GM19099 (cell line): ENCODE results near the gene CREBBP.
A peak's percentile ranks its signal among the peaks of the same experiment; 100 is the strongest.

Experiments
- POLR2A ChIP-seq: IDR thresholded peaks from 3 replicates; pipeline ENCODE4 v1.6.1; 2011; ENCODE audit warnings: low read depth; ENCODE audit not compliant: insufficient read length; ENCODE audit errors: extremely low read depth

CREBBP gene

DNA sequence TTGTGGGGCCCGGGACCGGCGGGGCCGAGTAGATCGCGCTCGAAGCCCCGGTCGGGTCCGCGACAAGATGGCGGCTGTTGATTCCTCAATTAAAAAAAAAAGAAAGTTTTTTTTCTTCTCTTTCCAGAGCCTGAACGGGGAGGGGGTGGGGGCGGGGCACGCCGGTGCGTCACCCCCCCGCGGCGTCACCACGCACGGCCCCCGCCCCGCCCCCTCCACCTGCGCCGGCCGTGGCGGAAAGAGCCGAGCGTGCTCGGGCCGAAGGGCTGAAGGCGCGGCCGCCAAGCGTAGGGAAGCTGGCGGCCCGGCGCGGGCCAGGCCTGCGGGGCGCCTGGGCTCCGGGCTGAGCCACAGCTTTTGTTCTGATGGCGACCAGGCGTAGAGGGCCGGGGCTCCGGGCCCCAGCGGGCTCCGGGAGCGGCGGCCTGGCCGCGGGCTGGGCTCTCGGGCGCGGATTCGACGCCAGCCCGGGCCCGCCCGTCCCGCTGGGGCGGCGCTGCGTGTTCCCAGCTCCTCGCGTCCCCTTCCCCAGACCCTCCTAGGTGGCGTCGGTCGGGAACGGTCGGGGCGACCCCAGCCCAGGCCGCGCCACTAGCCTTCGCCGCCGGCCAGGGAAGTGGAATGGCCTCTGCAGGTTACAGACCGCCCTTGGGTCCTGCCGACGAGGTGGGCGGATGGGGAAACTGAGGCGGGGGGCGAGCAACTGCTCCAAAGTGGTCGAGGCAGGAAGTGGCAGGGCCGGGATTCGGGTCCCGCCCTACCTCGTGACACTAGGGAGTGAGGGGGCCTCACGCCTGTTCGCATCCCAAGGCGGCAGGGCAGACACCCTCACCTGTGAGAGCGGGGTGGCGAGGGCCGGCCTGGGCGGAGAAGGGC, at the start of gene CREBBP:
TSS of gene CREBBP (minus strand) at position 91 of the 876 bp plus-strand sequence. CDS start 797 bp downstream, outside the sequence.
- TF ChIP-seq POLR2A, result peak; percentile 83

DNA sequence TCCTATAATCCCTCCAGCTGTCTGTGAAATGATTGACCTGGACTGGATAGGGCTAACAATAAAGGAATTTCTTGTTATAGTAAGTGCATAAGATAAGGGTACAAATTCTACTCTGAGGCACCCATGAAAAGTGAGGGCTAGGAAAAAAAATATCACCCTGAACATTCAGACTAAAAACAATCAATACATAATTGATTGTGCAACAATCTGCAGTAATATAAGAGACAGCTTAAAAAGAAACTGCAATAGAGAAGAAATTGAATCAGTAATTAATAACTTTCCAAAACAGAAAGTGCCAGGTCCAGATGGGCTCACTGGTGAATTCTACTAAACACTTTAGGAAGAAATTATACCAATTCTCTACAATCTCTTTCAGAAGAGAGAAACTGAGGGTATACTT, 44.2 kb upstream of the CREBBP start:
- no peak for TF ChIP-seq POLR2A

DNA sequence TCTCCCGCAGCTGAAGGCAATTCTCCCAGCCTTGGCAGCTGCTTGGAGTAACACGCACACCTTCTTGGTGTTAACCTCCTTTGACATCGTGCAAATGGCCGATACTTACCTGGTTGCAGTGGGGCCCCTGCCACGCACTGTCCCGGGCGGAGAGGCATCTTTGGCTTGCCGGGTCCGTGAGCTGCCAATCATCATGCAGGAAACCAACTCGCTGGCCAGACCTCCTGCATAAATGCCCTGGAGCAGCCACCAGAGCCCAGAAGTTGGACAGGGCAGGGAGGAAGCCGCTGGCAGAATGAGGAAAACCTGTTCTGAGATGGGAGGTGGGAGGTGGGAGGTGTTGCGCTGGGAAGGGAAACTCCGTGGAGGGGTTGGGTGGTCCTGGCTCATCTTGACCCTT, 41.7 kb upstream of the CREBBP start:
- no peak for TF ChIP-seq POLR2A

DNA sequence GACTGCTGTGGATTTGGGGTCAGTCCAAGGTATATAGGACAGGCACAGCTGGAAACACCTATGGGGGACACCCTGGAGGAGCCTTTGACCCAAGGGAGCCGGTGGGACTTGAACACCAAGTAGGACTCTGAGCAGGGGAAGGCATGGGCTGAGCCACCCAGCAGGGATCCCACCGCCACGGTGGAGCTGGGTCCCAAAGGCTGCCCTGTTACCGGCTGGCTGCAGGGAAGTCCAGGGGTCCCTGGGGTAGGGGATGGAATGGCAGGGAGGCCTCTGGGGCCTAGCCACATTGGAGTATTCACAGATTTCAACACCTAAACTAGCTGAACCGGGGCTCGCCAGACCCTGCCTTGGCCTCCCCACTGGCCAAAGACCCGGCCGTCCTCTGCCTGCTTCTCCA, 39.7 kb upstream of the CREBBP start:
- TF ChIP-seq POLR2A, result no peak

DNA sequence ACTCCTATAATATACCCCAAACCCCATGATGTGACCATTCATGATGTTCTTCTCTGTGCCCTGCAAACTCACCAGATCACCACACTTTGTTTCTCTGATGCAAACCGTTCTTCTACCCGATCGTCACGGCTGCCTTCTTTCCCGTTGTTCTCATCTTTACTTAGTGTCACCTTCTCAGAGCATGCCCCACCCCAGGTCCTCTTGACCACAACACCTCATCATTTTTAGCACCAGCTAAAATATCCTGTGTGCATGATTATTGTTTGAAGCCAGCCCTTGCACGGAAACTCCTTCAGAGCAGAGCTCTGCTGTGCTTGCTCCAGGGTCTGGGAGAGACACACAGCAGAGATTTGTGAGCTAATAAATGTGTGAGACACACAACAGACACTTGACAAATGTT, 38.9 kb upstream of the CREBBP start:
- TF ChIP-seq POLR2A, result no peak

DNA sequence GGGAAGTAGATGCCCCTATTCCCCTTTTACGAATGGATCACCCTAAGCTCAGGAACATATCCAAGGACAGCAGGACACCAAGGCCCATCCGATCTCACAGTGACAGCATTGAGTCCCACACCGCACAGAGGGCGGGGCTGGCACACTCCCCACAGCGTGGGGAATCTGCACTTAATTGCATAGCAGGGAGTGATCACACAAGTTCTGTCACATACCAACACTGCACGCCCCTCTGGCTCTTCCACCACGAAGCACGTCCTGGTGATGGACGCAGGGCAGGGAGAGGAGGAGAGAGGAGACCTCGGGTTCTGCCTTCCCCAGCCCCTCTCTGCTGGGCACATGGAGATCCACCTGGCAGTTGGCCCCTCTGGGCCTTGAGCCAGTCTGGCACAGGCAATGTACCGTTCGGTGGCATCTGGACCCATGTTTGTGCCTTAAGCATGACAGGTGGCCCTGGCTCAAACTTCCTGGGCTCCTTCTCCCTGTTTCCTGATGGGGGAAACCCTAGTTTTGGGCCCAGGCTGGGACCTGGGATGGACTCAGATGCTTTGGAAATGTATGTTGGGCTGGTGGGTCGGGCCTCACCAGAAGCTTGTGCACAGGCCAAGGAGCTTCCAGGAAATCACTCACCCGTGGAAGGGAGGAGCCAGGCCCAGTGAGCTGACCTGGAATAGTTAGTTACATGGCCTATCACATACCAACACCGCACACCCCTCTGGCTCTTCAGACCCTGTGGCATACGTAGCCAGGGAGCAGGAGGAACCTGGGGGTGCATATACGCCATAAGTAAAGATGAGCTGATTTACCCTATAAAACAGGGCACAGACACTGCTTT, 35.1 kb upstream of the CREBBP start:
- no peak for TF ChIP-seq POLR2A

DNA sequence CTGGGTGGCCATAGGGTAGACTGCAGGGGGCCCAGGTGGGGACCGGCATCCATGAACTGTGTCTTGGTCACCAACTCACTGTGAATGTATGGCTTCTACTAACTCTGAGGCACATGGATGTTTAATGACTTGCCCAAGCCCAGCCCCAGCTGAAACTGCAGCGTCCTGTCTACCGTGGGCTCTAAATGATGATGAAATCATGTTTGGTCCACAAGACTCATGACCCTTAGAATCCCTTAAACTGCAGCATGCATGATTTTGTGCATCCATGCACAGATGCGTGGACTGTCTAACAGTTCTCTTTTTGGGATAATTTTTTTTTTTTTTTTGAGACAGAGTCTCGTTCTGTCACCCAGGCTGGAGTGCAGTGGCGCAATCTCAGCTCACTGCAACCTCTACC, 32.4 kb upstream of the CREBBP start:
- TF ChIP-seq POLR2A, result no peak

DNA sequence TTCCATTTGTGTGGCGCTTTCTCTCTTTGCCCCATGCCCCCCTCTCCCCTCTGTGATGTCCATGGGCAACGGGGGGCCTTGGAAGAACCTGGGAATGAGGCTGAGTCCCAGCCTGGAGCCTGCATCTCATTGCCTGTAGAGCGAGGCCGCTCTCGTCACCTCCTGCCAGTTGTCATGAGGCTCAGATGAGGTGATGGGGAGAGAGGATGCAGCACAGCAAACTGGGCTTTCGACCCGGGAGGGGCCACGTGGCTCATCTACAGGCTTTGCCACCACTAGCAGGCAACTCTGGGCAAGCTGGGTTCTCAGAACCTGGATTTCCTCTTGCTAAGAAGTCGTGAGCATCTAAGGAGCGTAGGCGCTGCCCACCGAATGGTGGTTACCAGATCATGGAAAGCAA, 31.9 kb upstream of the CREBBP start:
- no peak for TF ChIP-seq POLR2A

DNA sequence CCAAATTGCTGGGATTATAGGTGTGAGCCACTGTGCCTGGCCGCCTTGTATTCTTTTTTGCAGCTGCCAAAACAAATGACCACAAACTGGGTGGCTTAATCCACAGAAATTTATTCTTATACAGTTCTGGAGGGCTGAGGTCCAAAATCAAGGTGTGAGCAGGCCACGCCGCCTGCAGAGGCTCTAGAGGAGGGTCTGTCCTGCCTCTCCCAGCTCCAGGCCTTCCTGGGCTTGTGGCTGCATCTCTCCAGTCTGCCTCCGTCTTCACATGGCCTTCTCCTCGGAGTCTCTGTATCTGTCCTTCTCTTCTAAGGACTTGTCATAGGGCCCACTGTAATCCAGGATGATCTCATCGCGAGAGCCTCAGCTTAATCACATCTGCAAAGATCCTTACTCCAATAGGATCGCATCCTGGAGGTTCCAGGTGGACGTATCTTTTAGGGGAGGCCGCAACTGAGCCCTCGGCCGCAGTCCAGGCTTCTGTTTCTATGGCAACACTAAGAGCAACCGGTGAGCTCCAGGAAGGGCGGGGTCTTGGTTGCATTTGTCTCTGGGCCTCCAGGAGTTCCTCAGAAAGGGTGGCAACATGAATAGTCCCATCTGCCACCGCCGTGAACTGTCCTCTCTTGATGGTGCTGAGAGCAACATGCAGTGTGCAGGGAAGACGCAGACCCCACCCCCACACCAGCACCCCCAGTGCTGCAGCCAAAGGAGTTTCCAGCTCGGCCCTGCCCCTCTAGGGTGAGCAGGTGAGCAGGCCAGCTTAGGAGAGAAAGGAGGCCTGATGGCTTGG, 29.5 kb upstream of the CREBBP start:
- TF ChIP-seq POLR2A, result no peak

DNA sequence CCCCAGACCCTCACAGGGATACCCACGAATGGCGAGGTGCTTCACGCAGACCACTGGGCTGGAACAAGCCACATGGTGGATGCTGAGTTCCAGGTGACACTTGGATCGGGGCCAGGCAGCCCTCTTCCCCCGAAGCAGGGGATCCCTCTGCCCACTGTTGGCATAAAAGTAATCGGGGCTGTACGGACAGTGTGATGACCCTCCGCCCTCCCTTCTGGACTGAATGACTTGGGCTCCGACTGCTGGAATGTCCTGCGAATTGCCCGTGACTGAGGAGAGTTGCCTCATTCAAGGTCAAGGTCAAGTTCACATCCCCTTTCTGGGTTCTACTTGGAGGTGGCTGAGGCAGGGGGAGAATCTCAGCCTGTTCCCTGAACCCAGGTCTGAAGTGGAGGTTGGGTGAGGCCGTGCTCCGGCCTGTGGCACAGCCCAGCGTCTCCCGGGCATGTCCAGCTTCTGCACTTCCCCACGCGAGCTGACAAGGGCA, 28.5 kb upstream of the CREBBP start:
- no peak for TF ChIP-seq POLR2A

DNA sequence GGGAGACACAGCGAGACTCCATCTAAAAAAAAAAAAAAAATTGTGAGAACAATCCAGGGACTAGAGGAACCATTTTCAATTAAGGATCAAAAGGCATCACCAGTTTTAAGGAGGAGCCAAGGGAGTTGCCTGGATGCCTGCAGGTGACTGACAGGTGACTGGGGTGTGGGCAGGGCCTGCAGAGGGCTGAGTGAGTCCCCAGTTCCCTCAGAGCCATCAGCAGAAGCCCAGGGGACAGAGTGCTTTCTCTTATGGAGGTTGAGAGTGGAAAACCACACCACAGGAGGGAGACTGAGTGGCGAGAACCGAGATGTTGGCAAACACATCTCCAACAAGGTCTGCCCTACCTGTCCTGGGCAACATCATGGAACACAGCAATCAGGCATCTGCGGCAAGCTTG, 27.1 kb upstream of the CREBBP start:
- no peak for TF ChIP-seq POLR2A

DNA sequence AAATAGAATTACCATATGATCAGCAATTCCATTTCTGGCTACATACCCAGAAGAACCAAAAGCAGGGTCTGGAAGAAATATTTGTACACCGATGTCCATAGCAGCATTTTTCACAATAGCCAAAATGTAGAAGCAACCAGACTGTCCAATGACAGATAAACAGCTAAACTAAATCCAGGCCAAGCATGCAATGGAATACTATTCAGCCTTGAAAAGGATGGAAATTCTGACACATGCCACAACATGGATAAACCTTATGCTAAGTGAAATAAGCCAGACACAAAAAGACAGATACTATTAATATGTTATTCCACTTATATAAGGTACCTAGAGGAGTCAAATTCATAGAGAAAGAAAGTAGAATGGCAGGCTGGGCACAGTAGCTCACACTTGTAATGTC, 25.9 kb upstream of the CREBBP start:
- TF ChIP-seq POLR2A, result no peak

DNA sequence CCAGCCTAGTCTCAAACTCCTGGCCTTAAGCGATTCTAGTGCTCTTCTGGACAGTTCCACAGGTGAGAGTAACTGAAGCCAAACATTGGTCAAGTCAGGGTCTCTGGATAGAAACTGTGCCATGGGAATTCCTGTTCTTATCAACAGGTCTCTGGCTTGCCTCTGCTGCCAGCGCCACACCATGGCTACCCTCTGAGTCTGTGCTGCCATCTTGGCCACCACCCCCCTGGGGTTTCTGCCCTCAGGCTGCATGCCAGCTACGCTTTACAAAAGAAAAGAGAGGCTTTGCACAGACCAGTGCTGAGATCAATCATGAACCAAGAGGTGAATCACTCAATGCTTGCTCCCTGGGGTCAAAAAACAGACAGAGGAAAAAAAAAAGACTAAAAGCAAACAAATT, 24.4 kb upstream of the CREBBP start:
- TF ChIP-seq POLR2A, result no peak

DNA sequence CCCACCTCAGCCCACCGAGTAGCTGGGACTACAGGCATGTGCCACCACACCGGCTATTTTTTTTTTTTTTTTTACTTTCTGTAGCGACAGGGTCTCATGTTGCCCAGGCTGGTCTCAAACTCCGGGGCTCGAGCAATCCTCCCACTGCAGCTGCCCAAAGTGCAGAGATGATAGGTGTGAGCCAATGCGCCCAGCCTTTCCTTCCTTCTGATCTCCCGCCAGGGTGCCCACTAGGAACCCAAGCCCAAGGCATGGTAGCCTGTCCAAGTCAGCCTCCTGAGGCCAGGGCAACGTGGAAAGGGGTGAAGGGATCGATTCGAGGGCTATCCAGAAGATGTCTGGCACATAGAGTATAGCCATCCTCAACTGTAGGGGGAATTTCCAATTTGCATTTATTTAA, 9.6 kb upstream of the CREBBP start:
- no peak for TF ChIP-seq POLR2A

DNA sequence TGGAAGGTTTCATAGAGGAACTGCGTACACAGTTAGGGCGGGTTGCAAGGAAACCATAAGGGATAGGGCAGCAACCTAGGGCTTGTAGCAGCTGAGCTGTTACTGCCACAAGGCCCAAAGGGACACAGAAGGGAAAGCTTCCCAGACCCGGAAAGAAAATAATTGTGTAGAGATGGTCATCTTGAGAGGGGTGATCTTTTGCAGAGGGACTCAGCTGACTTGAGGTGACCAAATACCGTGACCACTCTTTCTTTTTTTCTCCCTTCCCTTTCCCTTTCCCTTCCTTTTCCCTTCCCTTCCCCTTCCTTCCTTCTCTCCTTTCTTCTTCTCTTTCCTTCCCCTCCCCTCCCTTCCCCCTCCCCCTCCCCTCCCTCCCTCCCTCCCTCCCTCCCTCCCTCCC, 8.5 kb upstream of the CREBBP start:
- no peak for TF ChIP-seq POLR2A
